CD14-positive monocyte (primary cell): Measurements from ENCODE around the gene TSC22D3. TPM values are rescaled to one million over a fixed set of nuclear protein-coding genes. Genes with fewer than 3 reads are reported as not detected.

Experiments used
- DNase-seq, 3 donors: peaks; one replicate each; pipeline ENCODE4 v3.0.0-alpha.2; 2011 to 2022
- H2AFZ ChIP-seq: 2 replicates; pipeline ENCODE4 v1.6.0; 2012; ENCODE audit warnings: mild to moderate bottlenecking, low read depth, low read length, inconsistent platforms; ENCODE audit not compliant: insufficient read depth, poor library complexity, severe bottlenecking
- H3K27ac ChIP-seq, 2 donors: 1 replicate in 1 of 2; 2 replicates in 1 of 2; pipeline ENCODE4 v1.5.1; 2012 to 2013; ENCODE audit warnings: low read length in 2 of 2, control low read depth in 1 of 2, inconsistent platforms in 1 of 2, low read depth in 1 of 2, mild to moderate bottlenecking in 1 of 2
- H3K27me3 ChIP-seq, 2 donors: one replicate each; pipeline versions ENCODE4 v1.6.0 to v1.6.1; 2011 to 2013; ENCODE audit warnings: low read length in 2 of 2; ENCODE audit not compliant: control insufficient read depth in 2 of 2, insufficient read depth in 2 of 2
- H3K36me3 ChIP-seq, 2 donors: replicated peaks in 1 of 2; 1 replicate in 1 of 2; 2 replicates in 1 of 2; pipeline versions ENCODE4 v1.5.1 to v1.6.1; 2012 to 2013; ENCODE audit warnings: low read length in 2 of 2, control low read depth in 1 of 2, inconsistent platforms in 1 of 2, mild to moderate bottlenecking in 1 of 2; ENCODE audit not compliant: insufficient read depth in 2 of 2, control insufficient read depth in 1 of 2
- H3K4me1 ChIP-seq, 2 donors: 1 replicate in 1 of 2; 2 replicates in 1 of 2; pipeline versions ENCODE4 v1.5.1 to v1.6.1; 2012 to 2013; ENCODE audit warnings: low read length in 2 of 2, control low read depth in 1 of 2, inconsistent platforms in 1 of 2, mild to moderate bottlenecking in 1 of 2, moderate library complexity in 1 of 2; ENCODE audit not compliant: insufficient read depth in 2 of 2, control insufficient read depth in 1 of 2
- H3K4me2 ChIP-seq: replicated peaks from 2 replicates; pipeline ENCODE3; 2012; ENCODE audit warnings: low read length, moderate library complexity, mild to moderate bottlenecking; ENCODE audit not compliant: poor library complexity, severe bottlenecking; ENCODE audit errors: extremely low read depth
- H3K4me3 ChIP-seq, 3 experiments: fragments of 200-600 bp in 1 of 3; sonication (generic) in 1 of 3; replicated peaks in 1 of 3; 1 replicate in 2 of 3; 2 replicates in 1 of 3; pipeline ENCODE4 v1.5.1; 2011 to 2013; ENCODE audit warnings: low read length in 3 of 3, mild to moderate bottlenecking in 3 of 3, control low read depth in 2 of 3, low read depth in 2 of 3, inconsistent platforms in 1 of 3, moderate library complexity in 1 of 3
- H3K79me2 ChIP-seq: 2 replicates; pipeline ENCODE4 v1.6.0; 2012; ENCODE audit warnings: mild to moderate bottlenecking, control low read depth, inconsistent platforms, low read length, moderate library complexity; ENCODE audit not compliant: insufficient read depth
- H3K9ac ChIP-seq: 2 replicates; pipeline ENCODE4 v1.6.0; 2017; ENCODE audit warnings: low read length, mild to moderate bottlenecking; ENCODE audit not compliant: insufficient read depth, poor library complexity, severe bottlenecking
- H3K9me3 ChIP-seq, 2 donors: replicated peaks in 1 of 2; 1 replicate in 1 of 2; 2 replicates in 1 of 2; pipeline versions ENCODE4 v1.5.1 to v1.6.1; 2012 to 2013; ENCODE audit warnings: low read length in 2 of 2, control low read depth in 1 of 2; ENCODE audit not compliant: control insufficient read depth in 1 of 2, insufficient read depth in 1 of 2
- H4K20me1 ChIP-seq: 2 replicates; pipeline ENCODE4 v1.6.0; 2012; ENCODE audit warnings: mild to moderate bottlenecking, low read length, control low read depth, moderate library complexity; ENCODE audit not compliant: insufficient read depth
- H3K27ac Mint-ChIP-seq, 7 donors: one replicate each; pipeline ENCODE4 v1.8.0; 2020; ENCODE audit warnings: mild to moderate bottlenecking in 7 of 7, mixed read lengths in 7 of 7, moderate library complexity in 6 of 7, inconsistent platforms in 2 of 7
- H3K27me3 Mint-ChIP-seq, 3 donors: one replicate each; pipeline ENCODE4 v1.8.0; 2021 to 2022; ENCODE audit warnings: low read depth in 3 of 3, mild to moderate bottlenecking in 3 of 3, mixed read lengths in 3 of 3, moderate library complexity in 3 of 3, inconsistent platforms in 1 of 3
- H3K36me3 Mint-ChIP-seq, 2 donors: one replicate each; pipeline ENCODE4 v1.8.0; 2020; ENCODE audit warnings: mixed read lengths in 2 of 2, inconsistent platforms in 1 of 2, mild to moderate bottlenecking in 1 of 2
- H3K4me1 Mint-ChIP-seq: one replicate; pipeline ENCODE4 v1.8.0; 2020; ENCODE audit warnings: mild to moderate bottlenecking, mixed read lengths
- H3K4me3 Mint-ChIP-seq, 2 donors: one replicate each; pipeline ENCODE4 v1.8.0; 2020; ENCODE audit warnings: mild to moderate bottlenecking in 2 of 2, mixed read lengths in 2 of 2, moderate library complexity in 1 of 2
- H3K9me3 Mint-ChIP-seq, 7 donors: one replicate each; pipeline ENCODE4 v1.8.0; 2020 to 2022; ENCODE audit warnings: mixed read lengths in 7 of 7, mild to moderate bottlenecking in 6 of 7, moderate library complexity in 6 of 7, inconsistent platforms in 2 of 7
- WGBS: methylation state at CpG from one replicate; pipeline ENCODE4 v1.1.5; 2013; ENCODE audit warnings: missing lambda C conversion rate; ENCODE audit not compliant: insufficient coverage; 5-methylcytosine and 5-hydroxymethylcytosine counted together
- intact Hi-C, 2 donors: fragments of 100-400 bp; cut with micrococcal nuclease; formaldehyde crosslinking; loops; one replicate each; pipeline versions ENCODE4 v1.15.0 to v1.15.1; 2023
- polyA plus RNA-seq, 3 donors: library from polyadenylated mRNA; depleted of rRNA in 1 of 3; unstranded in 2 of 3; stranded (reverse) in 1 of 3; fragments of 300-500 nt in 2 of 3; fragments of >200 nt in 1 of 3; fragmentation: Illumina TruSeq in 2 of 3; gene quantifications; 1 replicate in 2 of 3; 2 replicates in 1 of 3; pipeline ENCODE4 v1.2.3, GENCODE V29; 2012 to 2021
- TF ChIP-seq, protein P1 (sequence below): fragments of 200-600 bp; IDR thresholded peaks from one replicate; pipeline ENCODE4 v1.8.0; 2022; ENCODE audit warnings: antibody characterized with exemption, mild to moderate bottlenecking

TSC22D3 gene
- polyA plus RNA-seq, 3 donors: 171 to 1,562 (median 326) TPM

DNA sequence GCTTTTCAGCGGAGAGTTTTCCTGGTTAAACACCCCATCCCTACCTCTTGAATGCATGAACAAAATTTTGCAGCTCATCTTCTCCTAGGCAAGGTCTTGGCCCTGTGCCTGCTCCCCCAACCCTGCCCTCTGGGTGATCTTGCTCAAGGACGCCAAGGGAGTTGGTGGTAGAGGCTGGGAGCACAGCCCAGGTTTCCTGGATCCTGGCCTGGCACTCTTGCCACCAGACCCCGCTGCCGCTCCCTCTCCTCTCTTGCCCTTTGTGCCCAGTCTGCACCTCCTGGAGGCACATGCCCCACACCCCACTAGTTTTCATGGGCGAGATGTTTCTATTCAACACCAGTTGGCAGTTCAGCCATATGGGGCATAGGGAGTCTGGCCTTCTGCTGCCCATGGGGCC lies 37.3 kb downstream of the TSC22D3 start:
- Histone ChIP-seq H3K9ac (no peak overlapping the region), H2AFZ (no peak overlapping the region), H3K79me2 (no peaks in the 10 kb centered on the region), H3K36me3 (no peaks in the 10 kb centered on the region), H4K20me1 (no peaks in the 10 kb centered on the region), H3K4me1 (peaks cover 9% of the 10 kb centered on the region in 2 donors), H3K4me3 (no peak overlapping the region), H3K27me3 (no peaks in the 10 kb centered on the region), H3K4me2 (no peak overlapping the region), H3K27ac (no peak overlapping the region), H3K9me3 (no peaks in the 10 kb centered on the region)
- 100% methylated on average over 1 of the region's 5 CpGs for WGBS
- Mint-ChIP-seq H3K27ac (no peak overlapping the region), H3K4me1 (peaks cover 15% of the 10 kb centered on the region), H3K27me3 (peaks cover 5 to 17% (median 14%) of the 10 kb centered on the region in 3 donors), H3K36me3 (no peaks in the 10 kb centered on the region), H3K9me3 (peaks cover 0 to 3% (median 0%) of the 10 kb centered on the region in 7 donors), H3K4me3 (no peak overlapping the region)
- TF ChIP-seq, protein P1, sequence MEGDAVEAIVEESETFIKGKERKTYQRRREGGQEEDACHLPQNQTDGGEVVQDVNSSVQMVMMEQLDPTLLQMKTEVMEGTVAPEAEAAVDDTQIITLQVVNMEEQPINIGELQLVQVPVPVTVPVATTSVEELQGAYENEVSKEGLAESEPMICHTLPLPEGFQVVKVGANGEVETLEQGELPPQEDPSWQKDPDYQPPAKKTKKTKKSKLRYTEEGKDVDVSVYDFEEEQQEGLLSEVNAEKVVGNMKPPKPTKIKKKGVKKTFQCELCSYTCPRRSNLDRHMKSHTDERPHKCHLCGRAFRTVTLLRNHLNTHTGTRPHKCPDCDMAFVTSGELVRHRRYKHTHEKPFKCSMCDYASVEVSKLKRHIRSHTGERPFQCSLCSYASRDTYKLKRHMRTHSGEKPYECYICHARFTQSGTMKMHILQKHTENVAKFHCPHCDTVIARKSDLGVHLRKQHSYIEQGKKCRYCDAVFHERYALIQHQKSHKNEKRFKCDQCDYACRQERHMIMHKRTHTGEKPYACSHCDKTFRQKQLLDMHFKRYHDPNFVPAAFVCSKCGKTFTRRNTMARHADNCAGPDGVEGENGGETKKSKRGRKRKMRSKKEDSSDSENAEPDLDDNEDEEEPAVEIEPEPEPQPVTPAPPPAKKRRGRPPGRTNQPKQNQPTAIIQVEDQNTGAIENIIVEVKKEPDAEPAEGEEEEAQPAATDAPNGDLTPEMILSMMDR: no peak
- DNase-seq: no peak
- intact Hi-C loops: no loop called here

DNA sequence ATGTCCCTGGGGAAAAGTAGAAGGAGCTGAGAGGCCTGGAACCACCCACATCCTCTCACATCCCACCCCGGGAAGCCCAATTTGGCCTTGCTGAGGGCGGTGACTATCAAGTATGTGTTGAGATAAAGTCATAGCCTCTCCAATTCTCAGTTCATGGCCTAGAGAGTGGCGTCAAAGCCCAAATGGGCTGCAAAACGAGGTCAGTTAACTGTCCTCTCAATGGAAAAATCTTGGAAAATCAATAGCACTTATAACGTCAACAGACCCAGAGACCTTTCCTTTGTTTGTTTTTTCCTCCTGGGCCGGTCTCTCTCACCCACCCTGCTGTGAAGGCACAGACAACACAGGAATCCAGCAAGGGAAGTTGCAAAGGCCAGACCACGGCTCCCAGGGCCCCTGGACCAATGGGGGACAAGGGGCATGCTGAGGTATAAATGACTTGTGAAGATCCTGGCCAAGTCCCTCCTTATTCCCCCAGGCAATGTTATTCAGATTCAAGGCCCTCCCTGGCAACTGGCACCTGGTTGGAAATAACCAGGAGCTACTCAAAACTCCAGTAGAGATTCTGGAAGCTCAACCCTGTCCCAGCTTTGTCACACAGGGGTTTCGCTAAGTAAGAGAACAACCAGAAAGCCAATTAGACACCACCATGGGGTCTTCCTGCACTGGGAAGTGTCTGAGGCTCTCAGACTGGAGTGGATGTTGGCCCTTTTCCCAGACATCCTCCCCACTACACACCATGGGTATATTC lies 38.6 kb downstream of the TSC22D3 start:
- Histone ChIP-seq H3K36me3 (no peaks in the 10 kb centered on the region), H3K9me3 (no peaks in the 10 kb centered on the region), H4K20me1 (no peaks in the 10 kb centered on the region), H3K4me3 (no peak overlapping the region), H3K79me2 (no peaks in the 10 kb centered on the region), H2AFZ (no peak overlapping the region), H3K4me2 (no peak overlapping the region), H3K9ac (no peak overlapping the region), H3K27me3 (no peaks in the 10 kb centered on the region), H3K4me1 (peaks cover 10 to 12% of the 10 kb centered on the region in 2 donors), H3K27ac (no peak overlapping the region)
- WGBS: no CpG with 5 or more reads among the region's 8 CpGs
- Mint-ChIP-seq H3K36me3 (no peaks in the 10 kb centered on the region), H3K4me1 (peaks cover 12% of the 10 kb centered on the region), H3K27me3 (peaks cover 0 to 11% (median 7%) of the 10 kb centered on the region in 3 donors), H3K9me3 (peaks cover 0 to 3% (median 0%) of the 10 kb centered on the region in 7 donors), H3K4me3 (no peak overlapping the region), H3K27ac (peak overlapping the region in 1 of 7 donors; percentile 42)
- intact Hi-C loops: no loop called here
- TF ChIP-seq, protein P1: no peak
- DNase-seq: no peak
